Gastrocnemius medialis (tissue), 4 donors: ENCODE measurements around the gene ATP23.

ENCODE experiments used
- POLR2A ChIP-seq, 2 donors: fragments of 450-650 bp; IDR thresholded peaks; one replicate each; pipeline ENCODE4 v1.6.1; 2017; ENCODE audit warnings: antibody characterized with exemption in 2 of 2, mild to moderate bottlenecking in 2 of 2, moderate library complexity in 2 of 2
- TF ChIP-seq, protein P1 (sequence below), 5 experiments: fragments of 450-650 bp in 3 of 5; fragments of 200-600 bp in 2 of 5; sonication (generic) in 2 of 5; IDR thresholded peaks in 4 of 5; conservative IDR thresholded peaks in 1 of 5; 1 replicate in 4 of 5; 2 replicates in 1 of 5; pipeline ENCODE4 v1.5.1; 2016 to 2019; ENCODE audit warnings: antibody characterized with exemption in 5 of 5, mild to moderate bottlenecking in 3 of 5, moderate library complexity in 3 of 5

DNA sequence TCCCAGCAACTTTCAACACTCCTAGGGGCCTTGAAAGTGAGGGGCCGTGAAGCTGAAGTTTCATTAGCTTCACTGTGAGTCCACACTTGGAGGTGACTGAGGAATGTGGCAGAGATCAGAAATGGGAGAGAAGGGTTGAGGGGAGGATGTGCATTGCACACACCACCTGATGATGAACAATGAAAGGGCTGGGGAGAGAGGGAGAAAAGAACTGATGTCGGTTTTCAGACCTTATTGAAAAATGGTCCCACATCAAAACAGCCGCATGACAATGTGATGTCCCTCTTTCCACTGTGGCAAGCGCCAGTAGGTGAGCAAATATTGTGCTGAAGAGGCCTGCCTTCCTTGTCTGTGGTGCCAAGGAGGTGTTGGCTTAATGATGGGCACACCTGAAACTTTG is 32.3 kb upstream of the ATP23 start:
- no peak for TF ChIP-seq POLR2A (IDR thresholded peaks at IDR 0.05)
- TF ChIP-seq, protein P1, sequence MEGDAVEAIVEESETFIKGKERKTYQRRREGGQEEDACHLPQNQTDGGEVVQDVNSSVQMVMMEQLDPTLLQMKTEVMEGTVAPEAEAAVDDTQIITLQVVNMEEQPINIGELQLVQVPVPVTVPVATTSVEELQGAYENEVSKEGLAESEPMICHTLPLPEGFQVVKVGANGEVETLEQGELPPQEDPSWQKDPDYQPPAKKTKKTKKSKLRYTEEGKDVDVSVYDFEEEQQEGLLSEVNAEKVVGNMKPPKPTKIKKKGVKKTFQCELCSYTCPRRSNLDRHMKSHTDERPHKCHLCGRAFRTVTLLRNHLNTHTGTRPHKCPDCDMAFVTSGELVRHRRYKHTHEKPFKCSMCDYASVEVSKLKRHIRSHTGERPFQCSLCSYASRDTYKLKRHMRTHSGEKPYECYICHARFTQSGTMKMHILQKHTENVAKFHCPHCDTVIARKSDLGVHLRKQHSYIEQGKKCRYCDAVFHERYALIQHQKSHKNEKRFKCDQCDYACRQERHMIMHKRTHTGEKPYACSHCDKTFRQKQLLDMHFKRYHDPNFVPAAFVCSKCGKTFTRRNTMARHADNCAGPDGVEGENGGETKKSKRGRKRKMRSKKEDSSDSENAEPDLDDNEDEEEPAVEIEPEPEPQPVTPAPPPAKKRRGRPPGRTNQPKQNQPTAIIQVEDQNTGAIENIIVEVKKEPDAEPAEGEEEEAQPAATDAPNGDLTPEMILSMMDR (IDR thresholded peaks at IDR 0.05 in 4 of 5, conservative IDR thresholded peaks at IDR 0.05 in 1 of 5): no peak
